ENCODE results near the gene CDC7. TPM values are rescaled to one million over a fixed set of nuclear protein-coding genes. Genes with fewer than 3 reads are reported as not detected.

Gene CDC7
- 2.2 and 3.9 TPM in 2 replicates for total RNA-seq

GRCh38 chr1:91500756-91501522 lies at the start of gene CDC7:
Gene CDC7, plus strand, starts transcription at chr1:91500851. Its CDS starts 866 bp downstream, at chr1:91501717.

Other genes starting within 250 kb of the CDC7 start
- gene HFM1, start 96.0 kb upstream of the CDC7 start, total RNA-seq = 0.49 and 1.1 TPM in 2 replicates